GM12864 (cell line): ENCODE results near the gene SAP30BP.

ENCODE experiments used
- DNase-seq: peaks from one replicate; pipeline ENCODE4 v3.0.0-alpha.2; 2011; ENCODE audit warnings: low read depth
- H3K4me3 ChIP-seq: 2 replicates; pipeline ENCODE4 v1.5.1; 2011; ENCODE audit warnings: mild to moderate bottlenecking, low read depth, low read length, control low read depth
- CTCF ChIP-seq: IDR thresholded peaks from 2 replicates; pipeline ENCODE4 v1.5.1; 2011; ENCODE audit warnings: low read depth, mild to moderate bottlenecking, moderate library complexity, low read length, control low read depth, inconsistent platforms; ENCODE audit errors: missing control alignments

SAP30BP gene

GRCh38 chr17:75691801-75692626 lies 24.9 kb downstream of the SAP30BP start:
- H3K4me3 ChIP-seq, result no peak overlapping the region
- DNase-seq, result no peak
- TF ChIP-seq CTCF, result no peak

- TF ChIP-seq CTCF, result no peak
- no peak overlapping the region for H3K4me3 ChIP-seq
- no peak for DNase-seq
Observed at GRCh38 chr17:75692976-75693375, 25.8 kb downstream of the SAP30BP start.

- TF ChIP-seq CTCF, result no peak
Observed at GRCh38 chr17:75693500-75694481, 26.7 kb downstream of the SAP30BP start.

GRCh38 chr17:75694536-75694935 lies 27.4 kb downstream of the SAP30BP start:
- H3K4me3 ChIP-seq, result no peak overlapping the region
- DNase-seq, result no peak
- no peak for TF ChIP-seq CTCF

More at GRCh38 chr17:75693500-75694481, 26.7 kb downstream of the SAP30BP start:
- H3K4me3 ChIP-seq, result no peak overlapping the region
- DNase-seq, result no peak

GRCh38 chr17:75695141-75695829 lies 28.1 kb downstream of the SAP30BP start:
- no peak overlapping the region for H3K4me3 ChIP-seq
- no peak for TF ChIP-seq CTCF
- DNase-seq, result no peak

- DNase-seq, result no peak
- H3K4me3 ChIP-seq, result no peak overlapping the region
- TF ChIP-seq CTCF, result no peak
Observed at GRCh38 chr17:75695830-75696271, 28.7 kb downstream of the SAP30BP start.
